H1 (cell line): ENCODE measurements around the gene SMIM5. TPM values are rescaled to one million over a fixed set of nuclear protein-coding genes. Genes with fewer than 3 reads are reported as not detected.

Experiments used
- CTCF ChIA-PET: fragments of 300-600 bp; sonication (Branson Sonifier 250); formaldehyde crosslinking; loops from one replicate; lab custom pipeline; 2021; ENCODE audit not compliant: partially characterized antibody; lab: Charles Lee
- POLR2A ChIA-PET: fragments of 300-600 bp; sonication (Branson Sonifier 250); formaldehyde crosslinking; loops from one replicate; lab custom pipeline; 2021; ENCODE audit warnings: inconsistent platforms; ENCODE audit not compliant: partially characterized antibody; lab: Charles Lee
- DNase-seq, 2 experiments: peaks; one replicate each; pipeline versions ENCODE4 v3.0.0 to v3.0.0-alpha.2; 2010 to 2022; ENCODE audit warnings: low spot score in 2 of 2, low read depth in 1 of 2, mixed read lengths in 1 of 2
- FAIRE-seq: peaks from 2 replicates; lab custom pipeline; 2011; peaks lifted over from hg19 to GRCh38; lab: Jason Lieb, UNC
- H2AFZ ChIP-seq: 2 replicates; pipeline ENCODE4 v1.8.1; 2012; ENCODE audit warnings: low read length, inconsistent platforms
- H2AK5ac ChIP-seq: 2 replicates; pipeline ENCODE4 v1.6.1; 2013; ENCODE audit warnings: low read depth, low read length
- H2BK120ac ChIP-seq: replicated peaks from 2 replicates; pipeline ENCODE3; 2013; ENCODE audit warnings: low read depth, low read length, inconsistent platforms
- H2BK12ac ChIP-seq: 2 replicates; pipeline ENCODE4 v1.6.1; 2013; ENCODE audit warnings: low read depth, low read length
- H2BK15ac ChIP-seq: 2 replicates; pipeline ENCODE4 v1.6.1; 2013; ENCODE audit warnings: low read length
- H2BK20ac ChIP-seq: 2 replicates; pipeline ENCODE4 v1.6.1; 2013; ENCODE audit warnings: low read length
- H2BK5ac ChIP-seq: 2 replicates; pipeline ENCODE4 v1.6.1; 2013; ENCODE audit warnings: low read depth, low read length
- H3K14ac ChIP-seq: 2 replicates; pipeline ENCODE4 v1.6.1; 2013; ENCODE audit warnings: inconsistent platforms; ENCODE audit not compliant: insufficient read length
- H3K18ac ChIP-seq: 2 replicates; pipeline ENCODE4 v1.6.1; 2013; ENCODE audit warnings: low read length; ENCODE audit errors: extremely low read depth
- H3K23ac ChIP-seq: 2 replicates; pipeline ENCODE4 v1.6.1; 2013; ENCODE audit warnings: inconsistent platforms; ENCODE audit not compliant: insufficient read length
- H3K23me2 ChIP-seq: 2 replicates; pipeline ENCODE4 v1.6.1; 2013; ENCODE audit warnings: low read depth, low read length
- H3K27ac ChIP-seq: 2 replicates; pipeline ENCODE4 v1.6.1; 2011; ENCODE audit warnings: low read depth, low read length, inconsistent platforms
- H3K27me3 ChIP-seq, 4 experiments: replicated peaks in 1 of 4; 1 replicate in 1 of 4; 2 replicates in 3 of 4; pipeline versions ENCODE4 v1.6.1 to v1.8.1; 2011 to 2013; ENCODE audit warnings: low read length in 3 of 4, mild to moderate bottlenecking in 3 of 4, inconsistent platforms in 2 of 4, mixed read lengths in 2 of 4, moderate library complexity in 1 of 4; ENCODE audit not compliant: control insufficient read depth in 3 of 4, insufficient read depth in 3 of 4; ENCODE audit errors: extremely low read depth in 1 of 4
- H3K36me3 ChIP-seq, 4 experiments: 2 replicates each; pipeline versions ENCODE4 v1.6.1 to v1.8.1; 2011 to 2013; ENCODE audit warnings: mild to moderate bottlenecking in 4 of 4, low read length in 3 of 4, moderate library complexity in 2 of 4, control low read depth in 1 of 4, inconsistent platforms in 1 of 4; ENCODE audit not compliant: insufficient read depth in 4 of 4, control insufficient read depth in 2 of 4
- H3K4ac ChIP-seq: replicated peaks from 2 replicates; pipeline ENCODE3; 2013; ENCODE audit warnings: low read length, low read depth, mixed read lengths, inconsistent platforms; ENCODE audit not compliant: insufficient read length
- H3K4me1 ChIP-seq, 4 experiments: replicated peaks in 1 of 4; 1 replicate in 1 of 4; 2 replicates in 3 of 4; pipeline versions ENCODE4 v1.6.1 to v1.8.1; 2011 to 2013; ENCODE audit warnings: low read length in 3 of 4, inconsistent platforms in 2 of 4, mixed read lengths in 1 of 4; ENCODE audit not compliant: insufficient read depth in 4 of 4, control insufficient read depth in 3 of 4
- H3K4me2 ChIP-seq, 2 experiments: 2 replicates each; pipeline versions ENCODE4 v1.6.1 to v1.8.1; 2011 to 2013; ENCODE audit warnings: low read depth in 2 of 2, low read length in 2 of 2, control low read depth in 1 of 2, inconsistent platforms in 1 of 2, mild to moderate bottlenecking in 1 of 2; ENCODE audit not compliant: insufficient read depth in 1 of 2
- H3K4me3 ChIP-seq, 4 experiments: fragments of 200-600, 300-600 bp in 1 of 4; sonication (generic), shearing (Covaris generic), sonication (Bioruptor Twin) in 1 of 4; 2 replicates each; pipeline versions ENCODE4 v1.5.1 to v1.8.1; 2011 to 2016; ENCODE audit warnings: low read length in 4 of 4, low read depth in 3 of 4, control low read depth in 2 of 4, inconsistent platforms in 2 of 4, mild to moderate bottlenecking in 2 of 4, mixed read lengths in 1 of 4, moderate library complexity in 1 of 4; ENCODE audit not compliant: insufficient read depth in 2 of 4; ENCODE audit errors: extremely low read depth in 1 of 4
- H3K56ac ChIP-seq: replicated peaks from 2 replicates; pipeline ENCODE3; 2013; ENCODE audit warnings: low read depth, mild to moderate bottlenecking, mixed read lengths, low read length, inconsistent platforms; ENCODE audit not compliant: insufficient read length
- H3K79me1 ChIP-seq: 2 replicates; pipeline ENCODE4 v1.6.1; 2013; ENCODE audit warnings: low read depth, low read length, control low read depth
- H3K79me2 ChIP-seq, 2 experiments: 2 replicates each; pipeline versions ENCODE4 v1.6.1 to v1.8.1; 2012 to 2013; ENCODE audit warnings: low read length in 2 of 2, mild to moderate bottlenecking in 2 of 2, inconsistent platforms in 1 of 2; ENCODE audit not compliant: insufficient read depth in 2 of 2, control insufficient read depth in 1 of 2
- H3K9ac ChIP-seq, 4 experiments: replicated peaks in 1 of 4; 1 replicate in 1 of 4; 2 replicates in 3 of 4; pipeline versions ENCODE4 v1.6.1 to v1.8.1; 2011 to 2013; ENCODE audit warnings: low read depth in 3 of 4, low read length in 3 of 4, control low read depth in 2 of 4, mild to moderate bottlenecking in 2 of 4, moderate library complexity in 2 of 4, inconsistent platforms in 1 of 4; ENCODE audit errors: extremely low read depth in 1 of 4
- H3K9me3 ChIP-seq, 2 experiments: 2 replicates each; pipeline versions ENCODE4 v1.6.1 to v1.8.1; 2012 to 2013; ENCODE audit warnings: mild to moderate bottlenecking in 2 of 2, moderate library complexity in 2 of 2, control low read depth in 1 of 2, inconsistent platforms in 1 of 2, low read depth in 1 of 2, low read length in 1 of 2, mixed read lengths in 1 of 2; ENCODE audit not compliant: insufficient read depth in 2 of 2
- H4K20me1 ChIP-seq, 2 experiments: replicated peaks in 1 of 2; 2 replicates each; pipeline versions ENCODE3 to v1.8.1; 2011 to 2013; ENCODE audit warnings: inconsistent platforms in 2 of 2, low read length in 2 of 2, mild to moderate bottlenecking in 1 of 2; ENCODE audit not compliant: insufficient read depth in 2 of 2, control insufficient read depth in 1 of 2
- H4K5ac ChIP-seq: 2 replicates; pipeline ENCODE4 v1.6.1; 2013; ENCODE audit warnings: low read length, low read depth, mixed read lengths, inconsistent platforms; ENCODE audit not compliant: insufficient read length
- H4K8ac ChIP-seq: 2 replicates; pipeline ENCODE4 v1.8.0; 2013; ENCODE audit warnings: mild to moderate bottlenecking, moderate library complexity, low read length, inconsistent platforms; ENCODE audit not compliant: insufficient read depth; ENCODE audit errors: extremely low read depth
- H4K91ac ChIP-seq: replicated peaks from 2 replicates; pipeline ENCODE3; 2013; ENCODE audit warnings: low read length, mixed read lengths, inconsistent platforms; ENCODE audit not compliant: insufficient read length
- CREB1 ChIP-seq: IDR thresholded peaks from 2 replicates; pipeline ENCODE4 v1.6.1; 2012; ENCODE audit warnings: inconsistent platforms
- GABPA ChIP-seq: IDR thresholded peaks from 2 replicates; pipeline ENCODE4 v1.6.1; 2011; ENCODE audit warnings: mild to moderate bottlenecking, low read length, moderate library complexity, borderline replicate concordance; ENCODE audit not compliant: insufficient read depth
- HDAC2 ChIP-seq, 2 experiments: fragments of 300-600 bp in 1 of 2; sonication (generic) in 1 of 2; IDR thresholded peaks; 2 replicates each; pipeline ENCODE4 v1.6.1; 2011 to 2012; ENCODE audit warnings: low read depth in 2 of 2, low read length in 2 of 2, mild to moderate bottlenecking in 2 of 2, moderate library complexity in 2 of 2, borderline replicate concordance in 1 of 2, inconsistent platforms in 1 of 2
- RNF2 ChIP-seq: fragments of 200-900, 300-1000 bp; sonication (generic); IDR thresholded peaks from 2 replicates; pipeline ENCODE4 v1.7.1; 2016; ENCODE audit warnings: borderline replicate concordance, low read depth, mild to moderate bottlenecking, antibody characterized with exemption, low read length; ENCODE audit not compliant: poor library complexity, severe bottlenecking; ENCODE audit errors: missing control alignments
- TCF12 ChIP-seq: IDR thresholded peaks from 2 replicates; pipeline ENCODE4 v1.6.1; 2011; ENCODE audit warnings: low read depth, mild to moderate bottlenecking, low read length
- WGBS, 2 experiments: shearing (Covaris generic) in 1 of 2; methylation state at CpG; one replicate each; pipeline versions ENCODE4 v1.1.6 to v1.1.7; 2013 to 2015; ENCODE audit warnings: low lambda C conversion rate in 2 of 2, mixed read lengths in 2 of 2, inconsistent platforms in 1 of 2, low coverage in 1 of 2, missing lambda C conversion rate in 1 of 2; ENCODE audit not compliant: insufficient replicate concordance in 2 of 2, insufficient coverage in 1 of 2, insufficient read length in 1 of 2; ENCODE audit errors: extremely low coverage in 1 of 2, missing lambda C conversion rate in 1 of 2; 5-methylcytosine and 5-hydroxymethylcytosine counted together
- polyA plus RNA-seq, 7 experiments: library from polyadenylated mRNA; depleted of rRNA in 3 of 7; stranded (reverse) in 5 of 7; unstranded in 2 of 7; fragments of >200 nt in 5 of 7; fragments of 200-250 nt in 2 of 7; gene quantifications; 1 replicate in 5 of 7; 2 replicates in 1 of 7; 4 replicates in 1 of 7; pipeline versions ENCODE4 v1.2.1 to v1.2.3, GENCODE V29; 2011 to 2013; ENCODE audit warnings: missing spikeins in 2 of 7, mixed read lengths in 2 of 7
- total RNA-seq: library from RNA; stranded (reverse); fragmentation: NEBNext Ultra II Directional; extraction: Animal tissue kit (Norgen Biotek cat#: 25700); gene quantifications from 2 replicates; pipeline ENCODE4 v1.2.1, GENCODE V29; 2021

SMIM5 gene
- total and polyA plus RNA-seq, 2 of the 8 experiments (the other 6 are each of a cell fraction or from before 2014, with no cell fraction given), result not detected

GRCh38 chr17:75631353-75631752, 1.9 kb upstream of the SMIM5 start:
- CTCF ChIA-PET, result interaction anchor here (1.6 to 59.2 kb wide), 5 partner anchors 13 to 391 kb away, joined by 3 to 2200 read pairs (median 312); partner anchors contain the start of genes RECQL5, SAP30BP and SMIM5
- WGBS, 2 experiments, result 97% methylated on average over 24 of the region's 27 CpGs; no CpG with 5 or more reads in 1 of the 2 experiments
- no peak overlapping the region for H3K4ac ChIP-seq
- no peak overlapping the region for H4K91ac ChIP-seq
- no peak overlapping the region for H3K27ac ChIP-seq
- H2BK15ac ChIP-seq, result no peak overlapping the region
- H3K9ac ChIP-seq, result no peak overlapping the region
- no peak overlapping the region for H2BK12ac ChIP-seq
- no peaks in the 10 kb centered on the region for H3K79me1 ChIP-seq
- no peaks in the 10 kb centered on the region for H3K23me2 ChIP-seq
- no peak overlapping the region for H4K8ac ChIP-seq
- H3K56ac ChIP-seq, result no peak overlapping the region
- POLR2A ChIA-PET, result interaction anchor here (1.1 to 1.3 kb wide), 3 partner anchors 9 to 122 kb away, joined by 3 to 4 read pairs (median 4); no protein-coding TSS in a partner anchor
- H4K20me1 ChIP-seq, result peaks cover 5 to 16% of the 10 kb centered on the region in 2 experiments
- no peaks in the 10 kb centered on the region for H3K9me3 ChIP-seq
- no peak overlapping the region for H2AFZ ChIP-seq
- FAIRE-seq (no peak), DNase-seq (no peak)
- H3K4me2 ChIP-seq, result no peak overlapping the region
- no peak overlapping the region for H3K18ac ChIP-seq
- H3K4me3 ChIP-seq, result no peak overlapping the region
- H3K4me1 ChIP-seq, result peaks cover 0 to 16% (median 11%) of the 10 kb centered on the region in 4 experiments; a peak in 5 of 7 replicates
- no peak overlapping the region for H4K5ac ChIP-seq
- no peak overlapping the region for H2BK20ac ChIP-seq
- no peak overlapping the region; the same call in 1 of the 2 replicates for H2BK5ac ChIP-seq
- TF ChIP-seq CREB1 (no peak), HDAC2 (IDR thresholded peaks at IDR 0.05; ENCODE audit: borderline replicate concordance in 1 of 2, low read depth in 2 of 2, low read length in 2 of 2) (no peak), TCF12 (no peak), GABPA (no peak), RNF2 (no peak)
- H3K27me3 ChIP-seq, result no peaks in the 10 kb centered on the region
- no peak overlapping the region for H3K14ac ChIP-seq
- no peaks in the 10 kb centered on the region for H3K79me2 ChIP-seq
- H2BK120ac ChIP-seq, result no peak overlapping the region
- no peak overlapping the region for H3K23ac ChIP-seq
- H3K36me3 ChIP-seq, result peaks cover 0 to 3% (median under 1%) of the 10 kb centered on the region in 4 experiments; a peak in 1 of 8 replicates
- H2AK5ac ChIP-seq, result no peak overlapping the region
